Occipital lobe (tissue), 2 donors: Measurements from ENCODE around the gene AMOTL1. TPM values are rescaled to one million over a fixed set of nuclear protein-coding genes. Genes with fewer than 3 reads are reported as not detected.

Source experiments
- DNase-seq: peaks from one replicate; lab custom pipeline; 2025; lab: John Stamatoyannopoulos, UW
- total RNA-seq: library from RNA; depleted of rRNA; stranded (reverse); fragments of >200 nt; gene quantifications from one replicate; pipeline ENCODE4 v1.2.3, GENCODE V29; 2014

Gene AMOTL1
- total RNA-seq, 1 donor from 2014 or later: 34.6 TPM

DNA sequence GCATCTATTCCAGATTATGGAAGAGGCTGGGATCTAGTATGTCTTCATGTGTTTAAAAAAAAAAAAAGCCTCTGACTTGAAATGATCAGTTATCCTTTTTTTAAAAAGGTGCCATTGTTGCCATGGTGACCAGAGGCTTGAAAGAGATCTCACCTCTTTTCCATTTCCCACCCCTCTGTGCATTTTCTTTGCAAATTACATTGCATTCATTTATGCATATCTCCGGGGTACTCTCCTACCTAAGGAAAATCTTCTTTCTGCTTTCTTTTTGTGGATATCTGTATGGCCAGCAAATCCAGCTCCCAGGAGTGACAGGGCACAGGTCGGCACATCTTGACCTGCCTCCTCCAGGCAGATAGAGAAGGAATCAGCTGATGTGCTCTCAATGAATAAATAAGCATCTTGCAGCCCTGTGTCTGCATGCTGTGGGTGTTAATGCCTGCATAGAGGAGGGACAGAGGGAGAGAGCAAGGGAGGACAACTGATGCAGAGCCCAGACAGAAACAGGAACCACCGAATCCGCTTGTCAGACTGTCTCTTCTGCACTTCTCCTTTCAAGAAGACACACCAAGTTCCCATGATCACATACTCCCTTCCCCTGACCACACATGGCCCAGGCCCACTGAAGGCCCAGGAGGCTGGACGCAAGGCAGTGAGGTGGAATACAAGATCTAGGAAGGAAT, 154.3 kb downstream of the AMOTL1 start:
- no peak for DNase-seq

GRCh38 chr11:94923004-94923334, 154.8 kb downstream of the AMOTL1 start:
- DNase-seq: no peak

DNA sequence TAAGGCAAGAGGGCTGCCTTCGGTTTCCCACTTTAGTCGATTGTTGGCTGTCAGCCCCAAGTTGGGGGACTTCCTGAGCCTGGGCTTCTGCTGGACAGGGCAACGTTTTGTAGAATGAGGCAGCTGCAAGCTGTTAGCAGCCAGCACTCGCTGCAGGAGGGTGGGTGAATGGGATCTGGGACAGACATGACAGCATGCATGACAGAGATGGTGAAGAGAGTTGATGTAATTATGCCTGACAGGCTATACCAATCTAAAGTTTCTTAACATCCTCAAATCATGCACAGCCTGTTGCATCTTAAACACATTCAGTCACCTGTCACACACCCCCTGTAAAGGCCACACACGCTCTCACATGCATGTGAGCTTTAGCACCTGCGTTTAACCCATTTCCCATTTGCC, 156.0 kb downstream of the AMOTL1 start:
- no peak for DNase-seq

GRCh38 chr11:94924612-94925011, 156.5 kb downstream of the AMOTL1 start:
- DNase-seq: no peak

- no peak for DNase-seq
Measured at GRCh38 chr11:94925422-94926270, 157.5 kb downstream of the AMOTL1 start.

- no peak for DNase-seq
Measured at GRCh38 chr11:94926271-94926625, 158.1 kb downstream of the AMOTL1 start.

Other genes starting within 250 kb of the AMOTL1 start
- gene FUT4, start 224.4 kb upstream of the AMOTL1 start, total RNA-seq: 9.2 TPM
- 5.8 TPM for gene PIWIL4, start 201.0 kb upstream of the AMOTL1 start, total RNA-seq
- gene CWC15, start 205.2 kb downstream of the AMOTL1 start, total RNA-seq: 43.0 TPM
- 1.9 TPM for gene KDM4D, start 205.4 kb downstream of the AMOTL1 start, total RNA-seq